ENCODE measurements around the gene DPP7. TPM values are rescaled to one million over a fixed set of nuclear protein-coding genes. Genes with fewer than 3 reads are reported as not detected.

The DPP7 gene
- total RNA-seq, 1 donor from 2014 or later: 152 TPM

DNA sequence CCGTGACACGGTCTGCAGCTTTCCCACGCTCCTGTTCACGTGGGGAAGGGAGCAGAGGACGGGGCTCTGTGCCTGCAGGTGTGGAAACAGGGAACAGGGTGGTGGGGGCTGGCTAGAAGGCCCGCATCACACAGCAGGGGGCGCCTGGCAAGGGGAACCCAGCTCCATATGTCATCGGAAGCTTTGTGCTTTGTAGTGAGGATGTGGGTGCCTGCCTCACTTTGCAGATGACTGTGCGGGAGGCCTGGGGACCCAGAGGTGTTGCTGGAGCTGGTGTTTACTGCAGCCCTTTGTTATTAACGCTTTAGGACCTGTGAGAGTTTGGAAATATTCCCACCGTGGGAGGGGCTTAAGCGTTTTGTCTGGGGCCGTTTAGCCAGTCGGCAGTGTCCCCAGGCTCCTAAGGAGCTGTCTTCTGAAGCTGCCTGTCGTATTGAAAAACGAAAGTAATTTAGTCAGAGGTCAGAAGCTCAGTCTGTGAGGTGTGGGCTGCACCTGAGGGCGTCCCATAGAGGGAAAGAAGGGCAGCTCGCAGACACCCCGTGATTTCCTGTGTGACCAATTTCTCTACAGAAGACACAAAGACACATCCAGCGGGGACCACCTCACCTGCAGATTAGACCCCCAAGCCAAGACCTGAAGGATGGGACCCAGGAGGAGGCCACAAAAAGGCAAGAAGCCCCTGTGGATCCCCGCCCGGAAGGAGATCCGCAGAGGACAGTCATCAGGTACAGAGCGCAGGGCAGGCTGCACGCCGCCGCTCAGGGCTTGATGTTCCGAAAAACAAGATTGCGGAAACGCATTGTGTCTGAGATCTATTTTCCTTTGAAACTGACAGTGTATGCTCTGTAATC, 18.6 kb downstream of the DPP7 start:
- H3K4me3 ChIP-seq: no peak overlapping the region
- DNase-seq (ENCODE audit: extremely low spot score in 2 of 2): no peak
- no peaks in the 10 kb centered on the region for H3K27me3 ChIP-seq
- TF ChIP-seq POLR2AphosphoS5 (IDR thresholded peaks at IDR 0.05; ENCODE audit: insufficient read depth in 1 of 2, low read depth in 1 of 2) (no peak), POLR2A (IDR thresholded peaks at IDR 0.05) (no peak)
- TF ChIP-seq, protein P1, sequence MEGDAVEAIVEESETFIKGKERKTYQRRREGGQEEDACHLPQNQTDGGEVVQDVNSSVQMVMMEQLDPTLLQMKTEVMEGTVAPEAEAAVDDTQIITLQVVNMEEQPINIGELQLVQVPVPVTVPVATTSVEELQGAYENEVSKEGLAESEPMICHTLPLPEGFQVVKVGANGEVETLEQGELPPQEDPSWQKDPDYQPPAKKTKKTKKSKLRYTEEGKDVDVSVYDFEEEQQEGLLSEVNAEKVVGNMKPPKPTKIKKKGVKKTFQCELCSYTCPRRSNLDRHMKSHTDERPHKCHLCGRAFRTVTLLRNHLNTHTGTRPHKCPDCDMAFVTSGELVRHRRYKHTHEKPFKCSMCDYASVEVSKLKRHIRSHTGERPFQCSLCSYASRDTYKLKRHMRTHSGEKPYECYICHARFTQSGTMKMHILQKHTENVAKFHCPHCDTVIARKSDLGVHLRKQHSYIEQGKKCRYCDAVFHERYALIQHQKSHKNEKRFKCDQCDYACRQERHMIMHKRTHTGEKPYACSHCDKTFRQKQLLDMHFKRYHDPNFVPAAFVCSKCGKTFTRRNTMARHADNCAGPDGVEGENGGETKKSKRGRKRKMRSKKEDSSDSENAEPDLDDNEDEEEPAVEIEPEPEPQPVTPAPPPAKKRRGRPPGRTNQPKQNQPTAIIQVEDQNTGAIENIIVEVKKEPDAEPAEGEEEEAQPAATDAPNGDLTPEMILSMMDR (IDR thresholded peaks at IDR 0.05): no peak
- intact Hi-C loops (cut with DNase I): no loop called here
- no peak overlapping the region for H3K27ac ChIP-seq
- no peaks in the 10 kb centered on the region for H3K9me3 ChIP-seq
- H3K36me3 ChIP-seq: peaks cover 0 to 44% of the 10 kb centered on the region in 2 donors
- no peaks in the 10 kb centered on the region for H3K4me1 ChIP-seq

DNA sequence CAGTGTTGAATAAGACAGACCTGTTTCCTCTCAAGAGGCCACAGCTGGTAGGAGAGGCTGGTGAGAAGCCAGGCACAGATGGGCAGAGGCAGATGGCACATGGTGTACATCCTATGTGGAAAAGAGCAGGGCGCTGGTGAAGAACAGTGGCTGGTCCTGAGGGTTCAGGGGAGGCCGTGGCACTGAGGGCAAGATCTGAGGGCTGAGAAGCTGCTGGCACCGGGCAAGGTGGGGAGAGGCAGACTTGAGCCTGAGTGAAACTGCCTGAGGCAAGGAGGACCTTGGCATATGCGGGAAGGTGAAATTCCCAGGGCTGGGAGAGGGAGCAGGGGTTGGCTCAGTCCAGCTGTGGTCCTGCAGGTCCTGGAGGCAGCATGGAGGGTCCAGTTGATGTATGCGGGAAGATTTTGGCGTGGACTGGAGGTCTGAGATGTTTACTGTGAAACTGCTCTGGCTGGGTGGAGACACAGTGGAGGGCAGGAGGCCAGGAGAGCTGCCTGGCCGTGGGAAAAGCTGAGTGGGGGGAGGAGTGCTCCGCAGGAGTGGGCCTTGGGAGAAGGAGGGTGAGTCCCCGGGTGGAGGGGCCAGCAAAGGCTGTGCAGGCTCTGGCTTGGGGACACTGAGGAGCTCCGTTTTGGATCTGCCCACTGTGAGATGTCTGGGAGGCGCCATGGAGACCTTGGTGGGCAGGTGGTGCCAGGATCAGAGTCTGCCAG, 25.1 kb downstream of the DPP7 start:
- Histone ChIP-seq H3K9me3 (no peaks in the 10 kb centered on the region), H3K4me1 (peaks cover 42% of the 10 kb centered on the region), H3K4me3 (no peak overlapping the region), H3K36me3 (peaks cover 0 to 6% of the 10 kb centered on the region in 2 donors), H3K27ac (no peak overlapping the region), H3K27me3 (no peaks in the 10 kb centered on the region)
- no peak for DNase-seq (ENCODE audit: extremely low spot score in 2 of 2)
- TF ChIP-seq POLR2AphosphoS5 (IDR thresholded peaks at IDR 0.05; ENCODE audit: insufficient read depth in 1 of 2, low read depth in 1 of 2) (no peak), POLR2A (IDR thresholded peaks at IDR 0.05) (no peak)
- TF ChIP-seq, protein P1 (IDR thresholded peaks at IDR 0.05): no peak
- intact Hi-C loops (cut with DNase I): no loop called here

DNA sequence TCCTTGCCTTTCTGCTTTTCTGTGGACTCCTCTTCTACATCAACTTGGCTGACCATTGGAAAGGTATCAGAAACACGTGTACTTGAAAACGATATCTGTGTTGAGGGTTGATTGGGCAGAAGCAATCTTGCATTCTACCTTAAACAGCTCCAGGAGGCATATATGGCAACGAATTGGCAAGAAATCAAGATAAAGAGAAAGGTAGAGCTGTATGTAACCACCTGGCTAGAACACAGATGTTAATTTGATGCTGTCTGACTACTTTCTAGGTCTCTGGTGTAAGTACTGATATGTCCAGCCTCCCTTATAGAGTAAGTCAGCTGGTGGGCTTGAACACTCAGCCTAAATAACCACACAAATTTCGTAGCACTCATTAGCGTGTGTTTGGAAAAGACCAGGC, 26.4 kb downstream of the DPP7 start:
- TF ChIP-seq POLR2AphosphoS5 (IDR thresholded peaks at IDR 0.05; ENCODE audit: insufficient read depth in 1 of 2, low read depth in 1 of 2) (no peak), POLR2A (IDR thresholded peaks at IDR 0.05) (no peak)
- TF ChIP-seq, protein P1 (IDR thresholded peaks at IDR 0.05): no peak
- intact Hi-C loops (cut with DNase I): no loop called here
- no peak for DNase-seq (ENCODE audit: extremely low spot score in 2 of 2)
- Histone ChIP-seq H3K27ac (no peak overlapping the region), H3K27me3 (no peaks in the 10 kb centered on the region), H3K4me3 (no peak overlapping the region), H3K4me1 (peaks cover 55% of the 10 kb centered on the region), H3K36me3 (peaks cover 0 to 6% of the 10 kb centered on the region in 2 donors), H3K9me3 (no peaks in the 10 kb centered on the region)

DNA sequence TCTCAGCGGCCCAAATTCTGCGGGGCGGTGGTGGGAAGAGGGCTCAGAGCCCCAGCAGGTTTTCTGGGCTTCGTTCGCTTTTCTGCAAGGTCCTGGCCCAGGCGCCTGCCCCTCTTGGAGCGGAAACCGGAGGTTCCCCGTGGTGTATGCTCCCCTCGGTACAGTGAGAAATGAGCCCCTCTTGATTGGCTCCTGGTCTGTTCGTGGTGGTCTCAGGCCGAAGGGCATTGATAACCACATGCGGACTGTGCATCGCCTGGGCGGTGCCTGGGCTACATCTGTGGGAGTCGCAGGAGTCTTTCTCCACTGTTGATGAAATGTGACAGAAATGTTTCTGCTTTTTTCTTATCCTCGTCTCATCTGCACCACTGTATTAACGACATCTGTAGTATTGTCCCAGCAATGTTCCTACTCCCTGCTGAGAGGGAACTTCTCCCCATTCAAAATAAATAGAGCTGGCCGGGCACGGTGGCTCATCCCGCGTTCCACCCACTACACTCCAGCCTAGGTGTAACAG, 27.1 kb downstream of the DPP7 start:
- no peak for TF ChIP-seq POLR2AphosphoS5 (IDR thresholded peaks at IDR 0.05; ENCODE audit: insufficient read depth in 1 of 2, low read depth in 1 of 2)
- TF ChIP-seq POLR2A (IDR thresholded peaks at IDR 0.05): no peak
- DNase-seq (ENCODE audit: extremely low spot score in 2 of 2): no peak
- Histone ChIP-seq H3K27ac (peak overlapping the region; percentile 93), H3K36me3 (peaks cover 0 to 6% of the 10 kb centered on the region in 2 donors), H3K27me3 (no peaks in the 10 kb centered on the region), H3K4me3 (peak overlapping the region; percentile 54 to 66), H3K9me3 (no peaks in the 10 kb centered on the region), H3K4me1 (peaks cover 61% of the 10 kb centered on the region)
- intact Hi-C loops (cut with DNase I): no loop called here

DNA sequence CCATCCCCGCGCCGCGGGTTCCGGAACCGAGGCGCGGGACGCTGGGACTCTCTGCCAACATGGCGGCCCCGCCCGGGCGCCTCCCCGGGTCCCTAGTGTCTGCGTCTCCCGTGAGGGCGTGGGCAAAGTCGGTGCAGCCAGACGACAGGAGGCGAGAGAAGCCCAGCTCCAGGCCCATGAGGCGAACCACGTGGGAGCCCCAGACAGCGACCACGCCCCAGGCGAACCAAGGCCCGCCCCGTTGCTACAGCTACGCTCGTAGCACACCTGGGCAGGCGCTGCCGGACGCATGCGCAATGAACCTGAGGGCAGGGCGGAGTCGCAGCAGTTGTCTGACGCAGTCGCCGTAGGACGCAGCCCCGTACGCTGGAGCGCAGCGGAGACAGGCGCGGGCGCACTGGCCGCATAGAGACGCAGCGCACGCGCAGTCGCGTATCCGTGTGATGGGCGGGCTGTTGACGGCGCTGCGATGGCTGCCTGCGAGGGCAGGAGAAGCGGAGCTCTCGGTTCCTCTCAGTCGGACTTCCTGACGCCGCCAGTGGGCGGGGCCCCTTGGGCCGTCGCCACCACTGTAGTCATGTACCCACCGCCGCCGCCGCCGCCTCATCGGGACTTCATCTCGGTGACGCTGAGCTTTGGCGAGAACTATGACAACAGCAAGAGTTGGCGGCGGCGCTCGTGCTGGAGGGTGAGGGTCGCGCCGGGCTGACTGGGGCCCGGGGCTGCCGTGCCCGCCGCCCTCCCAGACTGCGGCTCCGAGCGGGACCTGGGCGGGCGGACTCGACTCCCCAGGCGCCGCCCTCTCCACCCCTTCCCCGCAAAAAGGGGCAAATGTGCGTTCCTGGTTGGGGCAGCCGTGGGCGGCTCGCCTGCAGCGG, 27.8 kb downstream of the DPP7 start, which contains the start of gene MAN1B1:
Gene MAN1B1 (plus strand): TSS at position 455 of the 878 bp plus-strand sequence. CDS start 15 bp downstream, at position 470.
- peaks cover 61% of the 10 kb centered on the region for H3K4me1 ChIP-seq
- peaks cover 0 to 10% of the 10 kb centered on the region in 2 donors for H3K36me3 ChIP-seq
- intact Hi-C loops (cut with DNase I): no loop called here
- H3K4me3 ChIP-seq: peak within 1 kb of the TSS; percentile 54 to 66
- peak within 1 kb of the TSS; percentile 93 for H3K27ac ChIP-seq
- H3K9me3 ChIP-seq: no peaks in the 10 kb centered on the region
- H3K27me3 ChIP-seq: no peaks in the 10 kb centered on the region
- TF ChIP-seq POLR2AphosphoS5 (IDR thresholded peaks at IDR 0.05; ENCODE audit: insufficient read depth in 1 of 2, low read depth in 1 of 2): peak; percentile 95 to 99
- TF ChIP-seq POLR2A (IDR thresholded peaks at IDR 0.05): peak in 1 of 2 donors; percentile 58
- TF ChIP-seq, protein P1 (IDR thresholded peaks at IDR 0.05): no peak
- peak; percentile 99 for DNase-seq (ENCODE audit: extremely low spot score in 2 of 2)

Measured in vagina (tissue), 2 donors.